Left ventricle myocardium inferior (tissue), 1 donor: ENCODE measurements around the gene OR51F2. TPM values are rescaled to one million over a fixed set of nuclear protein-coding genes. Genes with fewer than 3 reads are reported as not detected.

Experiments used
- DNase-seq: peaks from one replicate; pipeline ENCODE4 v3.0.0-alpha.2; 2020
- H3K27ac ChIP-seq: fragments of 200-600 bp; replicated peaks from 2 replicates; pipeline ENCODE4 v1.8.0; 2021
- H3K27me3 ChIP-seq: fragments of 200-600 bp; 2 replicates; pipeline ENCODE4 v1.8.0; 2021; ENCODE audit warnings: low read depth
- H3K36me3 ChIP-seq: fragments of 200-600 bp; 2 replicates; pipeline ENCODE4 v1.8.0; 2021
- H3K4me1 ChIP-seq: fragments of 200-600 bp; 2 replicates; pipeline ENCODE4 v1.8.0; 2021
- H3K4me3 ChIP-seq: fragments of 200-600 bp; 2 replicates; pipeline ENCODE4 v1.8.0; 2021; ENCODE audit warnings: mild to moderate bottlenecking, moderate library complexity
- H3K9me3 ChIP-seq: fragments of 200-600 bp; replicated peaks from 2 replicates; pipeline ENCODE4 v1.8.0; 2021
- intact Hi-C: fragments of 100-400 bp; cut with micrococcal nuclease; formaldehyde crosslinking; loops from one replicate; pipeline ENCODE4 v1.11.0; 2022
- total RNA-seq: library from RNA; stranded (reverse); fragmentation: NEBNext Ultra II Directional; extraction: Animal tissue kit (Norgen Biotek cat#: 25700); gene quantifications from one replicate; pipeline ENCODE4 v1.2.1, GENCODE V29; 2021
- TF ChIP-seq, protein P1 (sequence below): fragments of 200-600 bp; IDR thresholded peaks from 2 replicates; pipeline ENCODE4 v1.8.0; 2021; ENCODE audit warnings: antibody characterized with exemption, mild to moderate bottlenecking, borderline replicate concordance
- donor health status: DM: no; HTN: yes; CAD: no; lungs with severe emphysema.

OR51F2 gene
- total RNA-seq, 1 donor from 2014 or later, result not detected

DNA sequence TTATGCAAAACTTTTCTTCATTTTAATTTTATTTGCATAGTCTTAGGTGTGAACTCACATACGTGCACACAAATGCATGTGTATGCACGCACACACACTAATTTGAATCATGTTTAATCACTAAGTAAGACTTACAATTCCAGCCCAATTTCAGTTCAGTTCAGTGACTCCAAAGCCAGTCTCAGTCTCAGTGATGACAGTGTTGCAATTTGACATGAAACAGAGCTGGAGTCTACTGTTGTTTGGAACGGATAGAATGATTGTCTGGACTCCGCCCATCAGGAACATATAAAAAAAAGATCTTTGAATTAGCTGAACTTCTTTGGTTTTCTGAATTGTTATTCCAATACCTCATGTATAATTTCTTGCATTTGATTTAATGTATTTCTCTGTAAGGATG is 42.8 kb downstream of the OR51F2 start:
- peaks cover 7% of the 10 kb centered on the region for H3K9me3 ChIP-seq
- TF ChIP-seq, protein P1, sequence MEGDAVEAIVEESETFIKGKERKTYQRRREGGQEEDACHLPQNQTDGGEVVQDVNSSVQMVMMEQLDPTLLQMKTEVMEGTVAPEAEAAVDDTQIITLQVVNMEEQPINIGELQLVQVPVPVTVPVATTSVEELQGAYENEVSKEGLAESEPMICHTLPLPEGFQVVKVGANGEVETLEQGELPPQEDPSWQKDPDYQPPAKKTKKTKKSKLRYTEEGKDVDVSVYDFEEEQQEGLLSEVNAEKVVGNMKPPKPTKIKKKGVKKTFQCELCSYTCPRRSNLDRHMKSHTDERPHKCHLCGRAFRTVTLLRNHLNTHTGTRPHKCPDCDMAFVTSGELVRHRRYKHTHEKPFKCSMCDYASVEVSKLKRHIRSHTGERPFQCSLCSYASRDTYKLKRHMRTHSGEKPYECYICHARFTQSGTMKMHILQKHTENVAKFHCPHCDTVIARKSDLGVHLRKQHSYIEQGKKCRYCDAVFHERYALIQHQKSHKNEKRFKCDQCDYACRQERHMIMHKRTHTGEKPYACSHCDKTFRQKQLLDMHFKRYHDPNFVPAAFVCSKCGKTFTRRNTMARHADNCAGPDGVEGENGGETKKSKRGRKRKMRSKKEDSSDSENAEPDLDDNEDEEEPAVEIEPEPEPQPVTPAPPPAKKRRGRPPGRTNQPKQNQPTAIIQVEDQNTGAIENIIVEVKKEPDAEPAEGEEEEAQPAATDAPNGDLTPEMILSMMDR, result no peak
- no peak overlapping the region for H3K4me3 ChIP-seq
- no peaks in the 10 kb centered on the region for H3K27me3 ChIP-seq
- peaks cover 7% of the 10 kb centered on the region for H3K4me1 ChIP-seq
- no peak for DNase-seq
- no peak overlapping the region for H3K27ac ChIP-seq
- intact Hi-C loops, result loop anchor here (2.0 kb wide), 1 partner anchor 37 kb away; no protein-coding TSS in a partner anchor
- H3K36me3 ChIP-seq, result no peaks in the 10 kb centered on the region

- TF ChIP-seq, protein P1, result no peak
- intact Hi-C loops, result no loop called here
- no peak for DNase-seq
- Histone ChIP-seq H3K27ac (no peak overlapping the region), H3K9me3 (peaks cover 7% of the 10 kb centered on the region), H3K4me3 (no peak overlapping the region), H3K4me1 (peaks cover 7% of the 10 kb centered on the region), H3K27me3 (no peaks in the 10 kb centered on the region), H3K36me3 (no peaks in the 10 kb centered on the region)
Observed at GRCh38 chr11:4865855-4866254, 44.7 kb downstream of the OR51F2 start.

Other genes with a start within 250 kb of the OR51F2 start
- gene OR52I2, start 239.6 kb upstream of the OR51F2 start, total RNA-seq, result not detected
- not detected for gene OR52I1, start 227.3 kb upstream of the OR51F2 start, total RNA-seq
- gene TRIM68, start 213.1 kb upstream of the OR51F2 start, total RNA-seq, result 10.6 TPM
- not detected for gene OR51D1, start 183.8 kb upstream of the OR51F2 start, total RNA-seq
- 1.3 TPM for gene OR51E1, start 177.3 kb upstream of the OR51F2 start, total RNA-seq
- gene OR51E2, start 123.5 kb upstream of the OR51F2 start, total RNA-seq, result not detected
- not detected for gene MMP26, start 116.5 kb upstream of the OR51F2 start, total RNA-seq
- gene OR51F1, start 51.4 kb upstream of the OR51F2 start, total RNA-seq, result not detected
- gene OR52R1, start 16.9 kb upstream of the OR51F2 start, total RNA-seq, result not detected
- not detected for gene OR51S1, start 27.9 kb downstream of the OR51F2 start, total RNA-seq
- gene OR51T1, start 60.6 kb downstream of the OR51F2 start, total RNA-seq, result not detected
- gene OR51A7, start 82.5 kb downstream of the OR51F2 start, total RNA-seq, result not detected
- gene OR51G2, start 98.0 kb downstream of the OR51F2 start, total RNA-seq, result not detected
- not detected for gene OR51G1, start 103.0 kb downstream of the OR51F2 start, total RNA-seq
- not detected for gene OR51A4, start 126.3 kb downstream of the OR51F2 start, total RNA-seq
- not detected for gene OR51A2, start 134.4 kb downstream of the OR51F2 start, total RNA-seq
- gene OR51L1, start 173.5 kb downstream of the OR51F2 start, total RNA-seq, result not detected
- not detected for gene OR52J3, start 225.2 kb downstream of the OR51F2 start, total RNA-seq
- gene OR52E2, start 238.3 kb downstream of the OR51F2 start, total RNA-seq, result not detected
- gene OR52E1, start 248.3 kb downstream of the OR51F2 start, total RNA-seq, result not detected